WTC11 (cell line): ENCODE data around the gene SH3D21.

Source experiments
- ATF3 ChIP-seq: sonication (generic); formaldehyde crosslinking; conservative IDR thresholded peaks from 2 replicates; pipeline ENCODE4 v1.8.1; 2022; ENCODE audit warnings: mild to moderate bottlenecking, missing genetic modification reagents
- CTCF ChIP-seq: fragments of 200-600 bp; IDR thresholded peaks from 2 replicates; pipeline ENCODE4 v1.8.0; 2022; ENCODE audit warnings: antibody characterized with exemption
- E2F1 ChIP-seq: sonication (generic); formaldehyde crosslinking; IDR thresholded peaks from 2 replicates; pipeline ENCODE4 v1.8.0; 2022; ENCODE audit warnings: mild to moderate bottlenecking, missing genetic modification reagents
- ELF4 ChIP-seq: sonication (generic); formaldehyde crosslinking; IDR thresholded peaks from 2 replicates; pipeline ENCODE4 v1.8.1; 2022; ENCODE audit warnings: low read depth, mild to moderate bottlenecking, moderate library complexity, missing genetic modification reagents
- FOXP1 ChIP-seq: sonication (generic); formaldehyde crosslinking; IDR thresholded peaks from 2 replicates; pipeline ENCODE4 v1.8.0; 2022; ENCODE audit warnings: missing genetic modification reagents, mild to moderate bottlenecking, moderate library complexity, borderline replicate concordance
- GRHL2 ChIP-seq: fragments of 250-450 bp; sonication (Bioruptor Pico); IDR thresholded peaks from 2 replicates; pipeline ENCODE4 v1.8.0; 2022; ENCODE audit warnings: mild to moderate bottlenecking, moderate library complexity; ENCODE audit not compliant: insufficient replicate concordance, severe bottlenecking
- NFYB ChIP-seq: sonication (generic); formaldehyde crosslinking; conservative IDR thresholded peaks from 2 replicates; pipeline ENCODE4 v1.8.0; 2022; ENCODE audit warnings: low read depth, missing genetic modification reagents
- NR1H2 ChIP-seq: sonication (generic); formaldehyde crosslinking; IDR thresholded peaks from 2 replicates; pipeline ENCODE4 v1.9.0; 2021; ENCODE audit warnings: mild to moderate bottlenecking, moderate library complexity, missing genetic modification reagents
- SP1 ChIP-seq: sonication (generic); formaldehyde crosslinking; conservative IDR thresholded peaks from 2 replicates; pipeline ENCODE4 v1.8.1; 2022; ENCODE audit warnings: missing genetic modification reagents
- TEAD4 ChIP-seq: sonication (generic); formaldehyde crosslinking; IDR thresholded peaks from 2 replicates; pipeline ENCODE4 v1.8.0; 2022; ENCODE audit warnings: mild to moderate bottlenecking, missing genetic modification reagents
- ZNF512 ChIP-seq: sonication (generic); formaldehyde crosslinking; IDR thresholded peaks from 2 replicates; pipeline ENCODE4 v1.8.1; 2022; ENCODE audit warnings: missing genetic modification reagents, borderline replicate concordance

DNA sequence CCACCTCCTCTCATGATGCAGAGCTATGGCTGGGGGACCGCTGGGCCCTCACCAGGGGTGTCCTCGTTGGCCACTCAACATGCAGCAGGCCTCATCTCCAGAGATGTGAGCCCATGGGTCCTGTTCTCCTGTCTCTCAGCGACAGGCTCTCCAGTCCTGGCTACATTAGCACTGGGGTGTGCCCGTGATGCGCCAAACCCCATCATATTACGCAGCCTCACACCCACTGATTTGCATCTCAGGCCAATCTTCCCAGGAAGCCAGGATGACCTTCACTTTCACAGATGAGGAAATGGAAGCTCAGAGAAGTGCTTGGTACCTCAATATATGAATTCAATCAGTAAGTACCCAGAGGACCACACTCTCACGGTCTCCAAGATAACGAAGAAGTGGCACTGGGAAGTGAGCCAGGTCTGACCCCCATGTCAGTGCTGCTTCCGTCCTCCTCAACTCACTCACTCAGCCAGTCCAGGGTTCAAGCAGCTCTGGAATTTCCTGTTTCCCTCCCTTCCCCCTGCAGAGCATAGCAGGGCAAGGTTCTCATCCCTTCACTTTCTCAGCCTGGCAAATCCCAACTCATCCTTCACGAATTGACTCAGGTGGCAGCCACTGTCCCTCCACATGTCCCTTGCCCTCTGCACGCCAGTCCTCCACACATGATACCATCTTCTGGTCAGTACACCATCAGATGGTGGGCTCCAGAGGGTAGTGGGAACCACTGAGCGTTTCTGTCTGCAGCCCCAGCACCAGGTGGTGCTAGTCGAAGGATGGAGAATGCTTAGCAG is 46.1 kb downstream of the SH3D21 start:
- no peak for TF ChIP-seq GRHL2 (CRISPR knock-in tag)
- no peak for TF ChIP-seq NR1H2 (CRISPR knock-in tag)
- TF ChIP-seq CTCF = no peak
- no peak for TF ChIP-seq FOXP1 (CRISPR knock-in tag)
- no peak for TF ChIP-seq NFYB (CRISPR knock-in tag)
- TF ChIP-seq E2F1 (CRISPR knock-in tag) = no peak
- no peak for TF ChIP-seq SP1 (CRISPR knock-in tag)
- TF ChIP-seq ATF3 (CRISPR knock-in tag) = no peak
- no peak for TF ChIP-seq TEAD4
- TF ChIP-seq ZNF512 (CRISPR knock-in tag) = no peak
- TF ChIP-seq ELF4 (CRISPR knock-in tag) = no peak
